Embryonic facial prominence (tissue), 1 donor: ENCODE results near the gene SCAF8.
"Not testable (repeated sequence)": the region's sequence is repeated elsewhere in the genome, so short reads cannot be mapped to it uniquely, and the experiment has no call there.

Experiments used
- DNase-seq: peaks from one replicate; pipeline ENCODE4 v3.0.0-alpha.2; 2016; ENCODE audit errors: extremely low spot score

SCAF8 gene

GRCh38 chr6:154736618-154737259 lies 3.5 kb downstream of the SCAF8 start:
- DNase-seq, result no peak

GRCh38 chr6:154737424-154737823 lies 4.2 kb downstream of the SCAF8 start:
- DNase-seq, result no peak

GRCh38 chr6:154738551-154738961 lies 5.3 kb downstream of the SCAF8 start:
- no peak for DNase-seq

DNA sequence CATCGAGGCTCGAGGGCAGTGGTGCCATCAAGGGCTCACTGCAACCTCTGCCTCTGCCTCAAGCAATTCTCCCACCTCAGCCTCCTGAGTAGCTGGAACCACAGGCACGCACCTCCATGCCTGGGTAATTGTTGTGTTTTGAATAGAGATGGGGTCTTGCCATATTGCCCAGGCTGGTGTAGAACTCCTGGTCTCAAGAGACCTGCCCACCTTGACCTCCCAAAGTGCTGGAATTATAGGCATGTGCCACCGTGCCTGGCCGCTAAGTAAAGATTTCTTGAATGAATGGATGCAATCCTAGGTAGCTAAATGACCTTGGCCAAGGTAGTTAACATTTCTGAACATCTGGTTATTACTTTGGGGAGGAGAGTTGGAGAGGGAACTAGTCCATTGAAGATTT lies 7.4 kb downstream of the SCAF8 start:
- no peak for DNase-seq

GRCh38 chr6:154742891-154743290 lies 9.7 kb downstream of the SCAF8 start:
- DNase-seq, result no peak

DNA sequence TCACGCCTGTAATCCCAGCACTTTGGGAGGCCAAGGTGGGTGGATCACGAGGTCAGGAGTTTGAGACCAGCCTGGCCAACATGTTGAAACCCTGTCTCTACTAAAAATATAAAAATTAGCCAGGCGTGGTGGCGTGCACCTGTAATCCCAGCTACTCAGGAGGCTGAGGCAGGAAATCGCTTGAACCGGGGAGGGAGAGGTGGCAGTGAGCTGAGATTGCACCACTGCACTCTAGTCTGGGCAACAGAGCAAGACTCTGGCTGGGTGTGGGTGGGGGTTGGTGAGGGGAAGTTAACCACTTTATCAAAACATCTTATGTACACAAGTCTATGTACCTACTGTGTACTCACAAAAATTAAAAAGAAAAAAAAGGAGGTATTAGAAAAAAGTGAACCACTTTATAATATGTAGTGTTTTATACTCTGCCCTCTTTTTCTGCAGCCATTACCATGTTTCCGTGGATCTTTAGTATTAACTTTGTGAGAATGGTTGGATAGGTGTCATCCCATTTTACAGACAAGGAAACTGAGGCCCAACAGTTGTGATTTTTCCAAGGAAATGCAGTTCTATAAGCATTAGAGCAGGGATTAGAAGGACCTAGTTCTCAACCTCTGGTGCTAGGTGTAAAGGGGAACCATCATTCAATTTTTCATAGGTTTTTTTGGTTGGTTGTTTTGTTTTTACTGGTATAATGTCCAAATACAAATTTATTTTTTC lies 11.0 kb downstream of the SCAF8 start:
- DNase-seq, result not testable (repeated sequence)

- DNase-seq, result no peak
Measured at GRCh38 chr6:154745243-154745642, 12.0 kb downstream of the SCAF8 start.

DNA sequence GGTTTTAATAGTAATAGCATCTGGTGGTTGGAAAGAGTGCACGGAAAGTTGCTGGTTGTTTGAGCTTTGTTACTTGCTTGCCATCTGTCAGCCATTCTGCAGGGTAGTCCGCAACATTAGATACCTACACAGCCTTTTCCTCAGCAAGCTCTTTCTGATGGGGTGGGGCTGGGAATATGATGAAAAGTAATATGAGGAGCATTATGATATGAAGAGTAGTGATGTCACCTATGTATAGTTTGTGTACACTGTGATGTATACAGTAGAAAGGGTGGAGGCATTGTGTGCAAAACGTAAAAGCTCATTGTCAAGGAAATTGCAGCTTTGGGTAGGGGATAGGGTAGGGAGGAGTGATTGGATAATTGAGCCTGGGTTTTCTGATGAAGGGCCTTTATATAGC lies 16.1 kb downstream of the SCAF8 start:
- DNase-seq, result no peak

- DNase-seq, result no peak
Measured at GRCh38 chr6:154751011-154751800, 18.0 kb downstream of the SCAF8 start.

DNA sequence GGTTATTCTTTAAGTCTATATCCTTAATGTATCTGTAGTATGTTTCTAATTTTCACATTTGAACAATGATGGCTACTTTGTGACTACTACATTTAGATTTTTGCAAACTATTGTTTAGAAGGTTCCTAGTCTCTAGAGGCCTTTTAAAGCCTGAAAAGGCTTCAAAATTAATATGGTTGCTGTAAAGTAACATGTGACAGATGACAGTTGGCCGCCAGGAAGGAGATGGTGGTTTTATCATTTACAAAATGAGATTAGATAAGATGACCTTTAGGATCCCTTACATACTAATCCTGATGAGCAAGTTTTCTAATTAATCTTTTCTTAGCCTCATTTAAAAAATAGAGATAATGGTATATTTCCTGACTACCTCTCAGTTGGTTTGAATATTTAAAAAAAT lies 18.8 kb downstream of the SCAF8 start:
- no peak for DNase-seq

- DNase-seq, result no peak
Measured at GRCh38 chr6:154754152-154754551, 20.9 kb downstream of the SCAF8 start.

GRCh38 chr6:154757352-154758050 lies 24.3 kb downstream of the SCAF8 start:
- DNase-seq, result no peak

DNA sequence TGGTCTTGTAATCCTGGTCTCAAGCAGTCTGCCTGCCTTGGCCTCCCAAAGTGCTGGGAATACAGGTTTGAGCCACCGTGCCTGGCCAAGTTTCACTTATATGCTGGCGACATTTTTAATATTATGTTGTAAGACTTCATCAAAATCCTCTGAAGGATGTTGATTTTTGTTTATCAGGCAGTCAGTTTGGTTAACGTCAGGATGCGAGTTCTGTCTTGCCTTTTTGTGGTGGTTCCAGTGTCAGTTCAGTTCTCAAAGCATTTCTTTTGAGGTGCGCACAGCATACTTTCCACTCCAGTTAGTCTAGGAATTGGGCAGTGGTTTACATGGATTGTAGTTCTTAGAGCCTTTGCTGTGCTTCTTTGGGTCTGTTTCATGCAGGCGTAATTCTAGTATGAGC lies 24.9 kb downstream of the SCAF8 start:
- DNase-seq, result no peak

- no peak for DNase-seq
Measured at GRCh38 chr6:154763650-154764049, 30.4 kb downstream of the SCAF8 start.

DNA sequence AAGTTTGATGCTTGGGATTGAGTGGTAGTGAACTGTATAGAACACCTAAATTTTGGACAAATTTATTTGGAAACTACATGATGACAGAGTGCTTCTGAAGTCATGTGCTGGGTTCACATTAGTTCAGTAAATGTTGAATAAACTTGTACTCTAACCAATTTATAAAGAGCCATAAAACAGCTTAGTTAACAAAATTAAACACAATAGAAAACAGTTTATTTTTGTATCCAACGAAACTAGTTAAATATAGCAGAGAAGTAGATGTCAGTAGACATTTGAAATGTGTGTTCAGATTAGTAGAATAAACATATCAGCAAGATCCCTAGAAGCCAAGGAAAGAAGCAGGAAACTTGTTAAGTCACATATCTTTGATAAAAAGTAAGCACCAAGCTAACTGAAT lies 32.1 kb downstream of the SCAF8 start:
- no peak for DNase-seq

GRCh38 chr6:154766288-154766687 lies 33.1 kb downstream of the SCAF8 start:
- DNase-seq, result no peak

DNA sequence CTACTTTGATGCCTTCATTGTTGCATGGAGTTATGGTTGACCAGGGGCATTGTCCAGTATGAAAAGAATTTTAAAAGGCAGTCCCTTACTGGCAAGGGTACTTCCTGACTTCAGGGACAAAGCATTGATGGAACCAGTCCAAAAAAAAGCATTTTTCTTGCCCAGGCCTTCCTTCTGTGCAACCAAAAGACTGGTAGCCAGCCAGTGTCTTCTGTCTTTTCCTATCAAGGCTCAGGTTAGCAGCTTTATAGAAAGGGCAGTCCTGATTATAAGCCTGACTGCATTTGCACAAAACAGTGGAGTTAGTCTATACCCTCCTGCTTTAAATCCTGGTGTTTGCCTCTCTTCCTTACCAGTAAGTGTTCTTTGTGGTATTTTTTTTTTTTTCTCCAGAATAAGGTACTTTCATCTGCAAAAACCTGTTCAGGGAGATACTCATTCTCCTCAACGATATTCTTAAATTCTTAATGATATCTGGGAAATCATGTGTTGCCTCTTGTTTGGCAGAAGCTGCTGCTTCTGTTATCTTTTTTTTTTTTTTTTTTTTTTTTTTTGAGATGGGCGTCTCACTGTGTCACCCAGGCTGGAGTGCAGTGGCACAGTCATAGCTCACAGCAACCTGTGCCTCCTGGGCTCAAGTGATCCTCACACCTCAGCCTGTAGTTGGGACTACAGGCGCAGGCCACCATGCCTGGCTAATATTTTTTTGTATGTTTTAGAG lies 33.9 kb downstream of the SCAF8 start:
- DNase-seq, result no peak

DNA sequence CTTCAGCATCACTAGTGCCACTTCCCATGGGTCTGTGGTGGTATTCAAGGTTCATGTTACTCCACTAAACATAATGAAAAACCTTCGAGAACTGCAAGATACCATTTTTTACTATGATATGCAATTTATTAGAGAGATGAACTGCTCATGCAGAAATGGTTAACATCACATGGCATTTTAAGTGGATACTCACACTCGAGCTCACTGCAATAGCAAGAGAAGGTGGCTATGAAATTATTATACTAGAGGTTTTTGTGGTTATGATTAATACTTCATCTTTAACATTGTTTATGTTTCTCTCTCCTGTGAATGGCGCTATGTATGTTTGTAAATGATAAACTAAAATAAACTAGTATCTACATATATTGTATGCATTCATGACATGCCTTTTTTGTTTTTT lies 35.1 kb downstream of the SCAF8 start:
- DNase-seq, result no peak

- no peak for DNase-seq
Measured at GRCh38 chr6:154773610-154774089, 40.4 kb downstream of the SCAF8 start.

DNA sequence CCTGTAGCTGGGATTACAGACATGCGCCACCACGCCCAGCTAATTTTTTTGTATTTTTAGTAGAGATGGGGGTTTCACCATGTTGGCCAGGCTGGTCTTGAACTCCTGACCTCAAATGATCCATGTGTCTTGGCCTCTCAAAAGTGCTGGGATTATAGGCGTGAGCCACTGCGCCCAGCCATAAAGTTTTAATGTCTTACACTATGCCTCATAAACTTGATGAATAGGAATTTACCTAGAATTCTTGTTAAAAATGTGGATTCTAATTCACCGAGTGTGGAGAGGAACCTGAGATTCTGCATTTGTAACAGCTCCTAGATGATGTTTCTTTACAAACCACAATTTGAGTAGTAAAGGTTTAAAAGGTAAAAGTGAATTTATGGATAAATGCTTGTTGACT lies 45.9 kb downstream of the SCAF8 start:
- DNase-seq, result not testable (repeated sequence)

DNA sequence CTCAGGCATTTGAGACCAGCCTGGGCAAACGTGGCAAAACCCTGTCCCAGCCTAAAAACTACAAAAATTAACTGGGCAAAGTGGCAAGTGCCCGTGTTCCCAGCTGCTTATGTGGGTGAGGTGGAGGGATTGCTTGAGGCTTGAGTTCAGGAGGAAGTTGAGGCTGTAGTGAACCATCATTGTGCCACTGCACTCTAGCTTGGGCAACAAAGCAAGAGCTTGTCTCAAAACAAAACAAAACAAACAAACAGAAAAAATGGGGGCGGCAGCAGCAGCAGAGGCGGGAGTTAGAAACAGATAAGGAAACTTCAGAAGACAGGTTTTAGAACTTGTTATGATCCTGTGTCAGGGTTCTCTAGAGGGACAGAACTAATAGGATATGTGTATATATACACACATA lies 49.0 kb downstream of the SCAF8 start:
- no peak for DNase-seq
